GM23338 (cell line): ENCODE measurements around the gene SLC37A2. TPM values are rescaled to one million over a fixed set of nuclear protein-coding genes. Genes with fewer than 3 reads are reported as not detected.

ENCODE experiments used
- ATAC-seq: fragments of 200-7000 bp; cut with Tn5 transposase; 3 replicates; pipeline ENCODE4 v1.9.1; 2020
- DNase-seq: peaks from one replicate; pipeline ENCODE4 v3.0.0-alpha.2; 2015; ENCODE audit warnings: low spot score
- H2AFZ ChIP-seq: fragments of 200-600 bp; sonication (generic); 2 replicates; pipeline ENCODE4 v1.8.0; 2016; ENCODE audit warnings: antibody characterized with exemption, mild to moderate bottlenecking, moderate library complexity
- H3F3A ChIP-seq: fragments of 200-600 bp; sonication (generic); replicated peaks from 2 replicates; pipeline ENCODE4 v1.8.0; 2017; ENCODE audit warnings: antibody characterized with exemption, mixed run types, low read depth
- H3K27ac ChIP-seq: fragments of 200-600 bp; sonication (generic); 2 replicates; pipeline ENCODE4 v1.6.1; 2016; ENCODE audit warnings: low read depth
- H3K27me3 ChIP-seq: fragments of 200-600 bp; sonication (generic); 2 replicates; pipeline ENCODE4 v1.8.0; 2016; ENCODE audit warnings: mild to moderate bottlenecking, mixed run types, moderate library complexity; ENCODE audit not compliant: insufficient read depth
- H3K36me3 ChIP-seq: fragments of 200-600 bp; sonication (generic); 2 replicates; pipeline ENCODE4 v1.8.0; 2016; ENCODE audit warnings: mild to moderate bottlenecking; ENCODE audit not compliant: insufficient read depth
- H3K4me1 ChIP-seq: fragments of 200-600 bp; sonication (generic); 2 replicates; pipeline ENCODE4 v1.8.0; 2016; ENCODE audit warnings: mild to moderate bottlenecking, moderate library complexity; ENCODE audit not compliant: insufficient read depth
- H3K4me2 ChIP-seq: fragments of 200-600 bp; sonication (generic); 2 replicates; pipeline ENCODE4 v1.7.1; 2017; ENCODE audit warnings: mixed run types
- H3K4me3 ChIP-seq: fragments of 200-600 bp; sonication (generic); 2 replicates; pipeline ENCODE4 v1.6.1; 2016; ENCODE audit warnings: mixed run types
- H3K79me2 ChIP-seq: fragments of 200-600 bp; sonication (generic); replicated peaks from 2 replicates; pipeline ENCODE4 v1.8.0; 2017; ENCODE audit warnings: mild to moderate bottlenecking; ENCODE audit not compliant: insufficient read depth
- H3K9me2 ChIP-seq: fragments of 200-600 bp; sonication (generic); 2 replicates; pipeline ENCODE4 v1.8.0; 2017; ENCODE audit not compliant: insufficient read depth
- H4K20me1 ChIP-seq: fragments of 200-600 bp; sonication (generic); replicated peaks from 2 replicates; pipeline ENCODE4 v1.8.0; 2017; ENCODE audit warnings: mild to moderate bottlenecking; ENCODE audit not compliant: insufficient read depth
- H3K27ac Mint-ChIP-seq: 2 replicates; pipeline ENCODE4 v1.8.0; 2020; ENCODE audit warnings: inconsistent platforms, mild to moderate bottlenecking, moderate library complexity, mixed read lengths
- H3K27me3 Mint-ChIP-seq: 3 replicates; pipeline ENCODE4 v1.8.0; 2022; ENCODE audit warnings: low read depth, mild to moderate bottlenecking, moderate library complexity, mixed read lengths, inconsistent platforms; ENCODE audit not compliant: insufficient read depth, poor library complexity
- H3K36me3 Mint-ChIP-seq: 3 replicates; pipeline ENCODE4 v1.8.0; 2021; ENCODE audit warnings: low read depth, mild to moderate bottlenecking, inconsistent platforms, moderate library complexity, mixed read lengths
- H3K4me1 Mint-ChIP-seq: 3 replicates; pipeline ENCODE4 v1.8.0; 2020; ENCODE audit warnings: mild to moderate bottlenecking, inconsistent platforms, mixed read lengths
- H3K4me3 Mint-ChIP-seq: 3 replicates; pipeline ENCODE4 v1.8.0; 2021; ENCODE audit warnings: moderate library complexity, mild to moderate bottlenecking, inconsistent platforms, mixed read lengths
- H3K9me3 Mint-ChIP-seq: 3 replicates; pipeline ENCODE4 v1.8.0; 2020; ENCODE audit warnings: moderate library complexity, mild to moderate bottlenecking, inconsistent platforms, mixed read lengths
- CREB1 ChIP-seq: fragments of 250-450 bp; sonication (Bioruptor Pico); IDR thresholded peaks from 2 replicates; pipeline ENCODE4 v1.5.0; 2020; ENCODE audit warnings: low read depth, mild to moderate bottlenecking, moderate library complexity
- CTCF ChIP-seq, 2 experiments: fragments of 200-600 bp in 1 of 2; sonication (generic) in 1 of 2; conservative IDR thresholded peaks; 2 replicates each; pipeline versions ENCODE4 v1.5.1 to v1.6.1; 2016 to 2017; ENCODE audit warnings: antibody characterized with exemption in 2 of 2, low read depth in 2 of 2, mild to moderate bottlenecking in 2 of 2, moderate library complexity in 1 of 2
- ETS1 ChIP-seq: IDR thresholded peaks from 2 replicates; pipeline ENCODE4 v1.6.1; 2016; ENCODE audit warnings: antibody characterized with exemption
- ZNF114 ChIP-seq: fragments of 250-450 bp; sonication (Bioruptor Pico); IDR thresholded peaks from 2 replicates; pipeline ENCODE4 v1.5.0; 2020; ENCODE audit warnings: mild to moderate bottlenecking, moderate library complexity
- ZNF331 ChIP-seq: fragments of 250-450 bp; sonication (Bioruptor Pico); IDR thresholded peaks from 2 replicates; pipeline ENCODE4 v1.5.0; 2020; ENCODE audit warnings: low read depth, mild to moderate bottlenecking, moderate library complexity
- polyA plus RNA-seq: library from polyadenylated mRNA; unstranded; fragments of >200 nt; fragmentation: Nextera tagmentation; extraction: Ambion mirVana; gene quantifications from 2 replicates; pipeline ENCODE4 v1.2.1, GENCODE V29; 2016
- total RNA-seq: library from RNA; depleted of rRNA; stranded (reverse); fragments of >200 nt; shearing (Covaris generic); gene quantifications from 2 replicates; pipeline ENCODE4 v1.2.3, GENCODE V29; 2014
- TF ChIP-seq, protein P1 (sequence below): IDR thresholded peaks from one replicate; pipeline ENCODE4 v1.6.1; 2018; ENCODE audit warnings: antibody characterized with exemption; ENCODE audit not compliant: unreplicated experiment

The SLC37A2 gene
- total and polyA plus RNA-seq, 2 experiments from 2014 or later: 0.40 to 1.6 TPM

DNA sequence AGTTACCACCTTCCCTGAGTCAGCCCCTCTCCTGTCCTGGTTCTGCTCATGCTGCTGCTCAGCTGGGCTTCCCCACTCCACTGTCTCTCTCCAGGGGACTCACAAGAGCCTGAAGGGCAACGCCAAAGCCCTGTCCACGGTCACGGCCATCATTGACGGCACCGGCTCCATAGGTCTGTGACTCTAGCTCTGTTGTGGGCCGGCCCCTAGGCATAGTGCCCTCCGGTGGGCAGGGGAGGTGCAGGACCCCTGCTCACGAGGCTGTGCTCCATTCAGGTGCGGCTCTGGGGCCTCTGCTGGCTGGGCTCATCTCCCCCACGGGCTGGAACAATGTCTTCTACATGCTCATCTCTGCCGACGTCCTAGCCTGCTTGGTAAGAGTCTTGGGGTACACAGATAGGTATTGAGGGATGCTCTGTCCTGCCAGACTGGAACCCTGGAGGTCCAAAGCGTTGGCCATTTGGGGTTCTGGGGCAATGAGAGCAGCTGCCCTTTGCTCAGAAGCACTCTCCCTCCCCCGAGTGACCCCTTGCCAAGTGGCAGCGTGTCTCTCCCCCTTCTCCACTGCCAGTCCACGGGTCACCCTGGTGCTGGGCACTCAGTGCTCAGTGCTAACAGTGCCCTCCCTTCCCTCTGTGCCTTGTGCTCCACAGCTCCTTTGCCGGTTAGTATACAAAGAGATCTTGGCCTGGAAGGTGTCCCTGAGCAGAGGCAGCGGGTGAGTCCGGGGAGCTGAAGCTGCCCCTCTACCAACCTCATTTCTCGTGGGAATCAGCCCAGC, 22.4 kb downstream of the SLC37A2 start:
- TF ChIP-seq CTCF (conservative IDR thresholded peaks at IDR 0.05; ENCODE audit: low read depth in 2 of 2) (peak; percentile 43 to 72; a peak in 3 of 4 replicates), ZNF114 (CRISPR knock-in tag) (no peak)
- H3K4me1 Mint-ChIP-seq: peaks cover 2% of the 10 kb centered on the region
- H3K27ac ChIP-seq: no peak overlapping the region
- H4K20me1 ChIP-seq: no peaks in the 10 kb centered on the region
- H3K4me1 ChIP-seq: no peaks in the 10 kb centered on the region
- H3K4me3 ChIP-seq: no peak overlapping the region
- H3K9me3 Mint-ChIP-seq: no peaks in the 10 kb centered on the region
- no peak overlapping the region for H3K4me3 Mint-ChIP-seq
- no peaks in the 10 kb centered on the region for H3K36me3 ChIP-seq
- no peaks in the 10 kb centered on the region for H3K79me2 ChIP-seq
- H3F3A ChIP-seq: no peaks in the 10 kb centered on the region
- peak; percentile 60 for DNase-seq
- peak; percentile 84 for ATAC-seq
- no peaks in the 10 kb centered on the region; the same call in 2 of the 3 replicates for H3K36me3 Mint-ChIP-seq
- H3K9me2 ChIP-seq: no peaks in the 10 kb centered on the region
- H3K27me3 ChIP-seq: no peaks in the 10 kb centered on the region
- no peak overlapping the region for H3K4me2 ChIP-seq
- H2AFZ ChIP-seq: no peak overlapping the region
- no peak overlapping the region; the same call in 1 of the 2 replicates for H3K27ac Mint-ChIP-seq
- peaks cover 7% of the 10 kb centered on the region for H3K27me3 Mint-ChIP-seq

- Mint-ChIP-seq H3K4me3 (no peak overlapping the region; the same call in 2 of the 3 replicates), H3K36me3 (no peaks in the 10 kb centered on the region; the same call in 2 of the 3 replicates), H3K9me3 (no peaks in the 10 kb centered on the region), H3K4me1 (peaks cover 8% of the 10 kb centered on the region), H3K27ac (no peak overlapping the region), H3K27me3 (peaks cover 7% of the 10 kb centered on the region)
- DNase-seq: no peak
- Histone ChIP-seq H4K20me1 (no peaks in the 10 kb centered on the region), H3K4me2 (no peak overlapping the region), H3K9me2 (no peaks in the 10 kb centered on the region), H3K27me3 (no peaks in the 10 kb centered on the region), H3K4me1 (peaks cover 4% of the 10 kb centered on the region; the same call in 1 of the 2 replicates), H3K79me2 (no peaks in the 10 kb centered on the region), H3K27ac (no peak overlapping the region), H3K4me3 (no peak overlapping the region), H2AFZ (no peak overlapping the region), H3K36me3 (no peaks in the 10 kb centered on the region), H3F3A (no peaks in the 10 kb centered on the region)
- ATAC-seq: no peak
- TF ChIP-seq ZNF331 (CRISPR knock-in tag) (no peak), CREB1 (CRISPR knock-in tag) (no peak), ETS1 (no peak)
- TF ChIP-seq, protein P1, sequence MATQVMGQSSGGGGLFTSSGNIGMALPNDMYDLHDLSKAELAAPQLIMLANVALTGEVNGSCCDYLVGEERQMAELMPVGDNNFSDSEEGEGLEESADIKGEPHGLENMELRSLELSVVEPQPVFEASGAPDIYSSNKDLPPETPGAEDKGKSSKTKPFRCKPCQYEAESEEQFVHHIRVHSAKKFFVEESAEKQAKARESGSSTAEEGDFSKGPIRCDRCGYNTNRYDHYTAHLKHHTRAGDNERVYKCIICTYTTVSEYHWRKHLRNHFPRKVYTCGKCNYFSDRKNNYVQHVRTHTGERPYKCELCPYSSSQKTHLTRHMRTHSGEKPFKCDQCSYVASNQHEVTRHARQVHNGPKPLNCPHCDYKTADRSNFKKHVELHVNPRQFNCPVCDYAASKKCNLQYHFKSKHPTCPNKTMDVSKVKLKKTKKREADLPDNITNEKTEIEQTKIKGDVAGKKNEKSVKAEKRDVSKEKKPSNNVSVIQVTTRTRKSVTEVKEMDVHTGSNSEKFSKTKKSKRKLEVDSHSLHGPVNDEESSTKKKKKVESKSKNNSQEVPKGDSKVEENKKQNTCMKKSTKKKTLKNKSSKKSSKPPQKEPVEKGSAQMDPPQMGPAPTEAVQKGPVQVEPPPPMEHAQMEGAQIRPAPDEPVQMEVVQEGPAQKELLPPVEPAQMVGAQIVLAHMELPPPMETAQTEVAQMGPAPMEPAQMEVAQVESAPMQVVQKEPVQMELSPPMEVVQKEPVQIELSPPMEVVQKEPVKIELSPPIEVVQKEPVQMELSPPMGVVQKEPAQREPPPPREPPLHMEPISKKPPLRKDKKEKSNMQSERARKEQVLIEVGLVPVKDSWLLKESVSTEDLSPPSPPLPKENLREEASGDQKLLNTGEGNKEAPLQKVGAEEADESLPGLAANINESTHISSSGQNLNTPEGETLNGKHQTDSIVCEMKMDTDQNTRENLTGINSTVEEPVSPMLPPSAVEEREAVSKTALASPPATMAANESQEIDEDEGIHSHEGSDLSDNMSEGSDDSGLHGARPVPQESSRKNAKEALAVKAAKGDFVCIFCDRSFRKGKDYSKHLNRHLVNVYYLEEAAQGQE: no peak
Measured at GRCh38 chr11:125086633-125087296, 23.7 kb downstream of the SLC37A2 start.
